HEK293T (cell line): ENCODE measurements around the gene MYO7A.

ENCODE experiments used
- CTCF ChIA-PET: fragments of 350-600 bp; formaldehyde crosslinking; extraction: SDS; loops from one replicate; lab custom pipeline; 2021; ENCODE audit warnings: antibody characterized with exemption, inconsistent platforms; lab: Yijun Ruan, JAX
- POLR2A ChIA-PET: fragments of 350-600 bp; formaldehyde crosslinking; extraction: SDS; loops from one replicate; lab custom pipeline; 2020; ENCODE audit warnings: antibody characterized with exemption, inconsistent platforms; lab: Yijun Ruan, JAX
- DNase-seq: peaks from one replicate; pipeline ENCODE4 v3.0.0; 2012; ENCODE audit warnings: mixed read lengths; ENCODE audit errors: extremely low spot score
- ARNT ChIP-seq: fragments of 450-650 bp; IDR thresholded peaks from 2 replicates; pipeline ENCODE4 v1.6.1; 2017; ENCODE audit warnings: mild to moderate bottlenecking
- BHLHE40 ChIP-seq: fragments of 450-650 bp; IDR thresholded peaks from 2 replicates; pipeline ENCODE4 v1.6.1; 2016; ENCODE audit warnings: mild to moderate bottlenecking, moderate library complexity, borderline replicate concordance
- CTBP1 ChIP-seq: fragments of 450-650 bp; IDR thresholded peaks from 2 replicates; pipeline ENCODE4 v1.6.1; 2016; ENCODE audit warnings: borderline replicate concordance
- ELF4 ChIP-seq: fragments of 450-650 bp; IDR thresholded peaks from 2 replicates; pipeline ENCODE4 v1.6.1; 2017; ENCODE audit warnings: antibody characterized with exemption
- FOXA1 ChIP-seq: fragments of 450-650 bp; IDR thresholded peaks from 2 replicates; pipeline ENCODE4 v1.6.1; 2016; ENCODE audit warnings: mild to moderate bottlenecking
- FOXK2 ChIP-seq: fragments of 450-650 bp; IDR thresholded peaks from 2 replicates; pipeline ENCODE4 v1.6.1; 2016; ENCODE audit warnings: mild to moderate bottlenecking
- FOXM1 ChIP-seq: fragments of 450-650 bp; IDR thresholded peaks from 2 replicates; pipeline ENCODE4 v1.6.1; 2017; ENCODE audit warnings: mild to moderate bottlenecking, borderline replicate concordance
- HDGF ChIP-seq: fragments of 450-650 bp; IDR thresholded peaks from 2 replicates; pipeline ENCODE4 v1.6.1; 2017; ENCODE audit warnings: antibody characterized with exemption, borderline replicate concordance
- L3MBTL2 ChIP-seq: fragments of 450-650 bp; conservative IDR thresholded peaks from 2 replicates; pipeline ENCODE4 v1.6.1; 2016; ENCODE audit warnings: mild to moderate bottlenecking
- LEF1 ChIP-seq: fragments of 450-650 bp; IDR thresholded peaks from 2 replicates; pipeline ENCODE4 v1.6.1; 2017; ENCODE audit warnings: mild to moderate bottlenecking, borderline replicate concordance
- NFRKB ChIP-seq: fragments of 450-650 bp; IDR thresholded peaks from 2 replicates; pipeline ENCODE4 v1.6.1; 2016; ENCODE audit warnings: mild to moderate bottlenecking, moderate library complexity
- PKNOX1 ChIP-seq: fragments of 450-650 bp; IDR thresholded peaks from 2 replicates; pipeline ENCODE4 v1.6.1; 2016
- SP1 ChIP-seq: fragments of 450-650 bp; IDR thresholded peaks from 2 replicates; pipeline ENCODE4 v1.6.1; 2017
- SUZ12 ChIP-seq: fragments of 450-650 bp; IDR thresholded peaks from 2 replicates; pipeline ENCODE4 v1.6.1; 2016; ENCODE audit warnings: mild to moderate bottlenecking
- TARDBP ChIP-seq: fragments of 450-650 bp; IDR thresholded peaks from 2 replicates; pipeline ENCODE4 v1.6.1; 2016
- ZNF384 ChIP-seq: fragments of 450-650 bp; IDR thresholded peaks from 2 replicates; pipeline ENCODE4 v1.6.1; 2016

Gene MYO7A

GRCh38 chr11:77083566-77084245, 44.3 kb upstream of the MYO7A start:
- ChIA-PET CTCF (no interaction called here), POLR2A (no interaction called here)
- TF ChIP-seq FOXM1 (no peak), ARNT (no peak), L3MBTL2 (no peak), FOXA1 (no peak), SUZ12 (no peak), ZNF384 (no peak), FOXK2 (no peak), BHLHE40 (no peak), LEF1 (no peak), ELF4 (no peak), HDGF (no peak), PKNOX1 (no peak), CTBP1 (no peak), SP1 (no peak), NFRKB (no peak), TARDBP (no peak)
- no peak for DNase-seq

- TF ChIP-seq ARNT (no peak), L3MBTL2 (no peak), FOXK2 (no peak), SP1 (no peak), HDGF (no peak), ZNF384 (no peak), LEF1 (no peak), CTBP1 (no peak), SUZ12 (no peak), PKNOX1 (no peak), BHLHE40 (no peak), FOXM1 (no peak), FOXA1 (no peak), NFRKB (no peak), TARDBP (no peak)
- ChIA-PET POLR2A (no interaction called here), CTCF (no interaction called here)
- no peak for DNase-seq
Observed at GRCh38 chr11:77084581-77085191, 43.4 kb upstream of the MYO7A start.

DNA sequence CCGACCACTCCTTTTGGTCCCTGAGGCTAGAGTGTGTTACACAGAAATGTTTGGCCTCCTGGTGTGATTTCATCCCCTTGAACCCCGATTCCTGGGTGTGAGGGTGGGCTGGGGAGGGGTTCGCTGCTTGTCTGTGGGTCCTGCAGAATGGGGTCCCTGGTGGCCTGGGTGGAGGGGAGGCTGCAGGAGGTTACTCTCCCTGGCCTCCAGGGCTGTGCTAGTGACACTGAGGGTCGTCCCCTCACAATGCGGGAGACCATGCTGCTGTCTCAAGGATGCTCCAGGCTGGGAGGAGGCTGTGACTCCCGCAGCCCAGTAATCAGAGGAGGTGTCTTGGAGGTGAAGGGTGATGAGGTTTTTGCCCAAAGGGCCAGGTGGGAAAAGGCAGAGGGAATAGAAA, 42.4 kb upstream of the MYO7A start:
- POLR2A ChIA-PET, result no interaction called here
- no peak for DNase-seq
- CTCF ChIA-PET, result no interaction called here
- no peak for TF ChIP-seq L3MBTL2
- TF ChIP-seq FOXM1, result no peak
- TF ChIP-seq SUZ12, result no peak
- no peak for TF ChIP-seq CTBP1
- TF ChIP-seq ZNF384, result no peak
- no peak for TF ChIP-seq PKNOX1
- TF ChIP-seq ELF4, result no peak
- no peak for TF ChIP-seq ARNT
- no peak for TF ChIP-seq LEF1
- TF ChIP-seq HDGF, result no peak
- no peak for TF ChIP-seq NFRKB

GRCh38 chr11:77086521-77087472, 41.2 kb upstream of the MYO7A start:
- no peak for DNase-seq
- ChIA-PET CTCF (interaction anchor here (0.8 kb wide), 1 partner anchor 9 kb away, joined by 3 read pairs; no protein-coding TSS in a partner anchor), POLR2A (no interaction called here)
- no peak for TF ChIP-seq ELF4
- no peak for TF ChIP-seq FOXM1
- TF ChIP-seq TARDBP, result no peak
- no peak for TF ChIP-seq SUZ12
- TF ChIP-seq CTBP1, result no peak
- no peak for TF ChIP-seq ARNT
- no peak for TF ChIP-seq FOXK2
- TF ChIP-seq L3MBTL2, result no peak
- no peak for TF ChIP-seq HDGF
- TF ChIP-seq FOXA1, result no peak
- TF ChIP-seq NFRKB, result no peak
- TF ChIP-seq PKNOX1, result no peak
- TF ChIP-seq SP1, result no peak
- TF ChIP-seq ZNF384, result no peak
- TF ChIP-seq LEF1, result no peak
- no peak for TF ChIP-seq BHLHE40
